Measurements from ENCODE around the gene TMEM69.

GRCh38 chr1:45640293-45640692 is 47.7 kb upstream of the TMEM69 start:
- no peak for TF ChIP-seq TAF1 (conservative IDR thresholded peaks at IDR 0.05)
- TF ChIP-seq, protein P1, sequence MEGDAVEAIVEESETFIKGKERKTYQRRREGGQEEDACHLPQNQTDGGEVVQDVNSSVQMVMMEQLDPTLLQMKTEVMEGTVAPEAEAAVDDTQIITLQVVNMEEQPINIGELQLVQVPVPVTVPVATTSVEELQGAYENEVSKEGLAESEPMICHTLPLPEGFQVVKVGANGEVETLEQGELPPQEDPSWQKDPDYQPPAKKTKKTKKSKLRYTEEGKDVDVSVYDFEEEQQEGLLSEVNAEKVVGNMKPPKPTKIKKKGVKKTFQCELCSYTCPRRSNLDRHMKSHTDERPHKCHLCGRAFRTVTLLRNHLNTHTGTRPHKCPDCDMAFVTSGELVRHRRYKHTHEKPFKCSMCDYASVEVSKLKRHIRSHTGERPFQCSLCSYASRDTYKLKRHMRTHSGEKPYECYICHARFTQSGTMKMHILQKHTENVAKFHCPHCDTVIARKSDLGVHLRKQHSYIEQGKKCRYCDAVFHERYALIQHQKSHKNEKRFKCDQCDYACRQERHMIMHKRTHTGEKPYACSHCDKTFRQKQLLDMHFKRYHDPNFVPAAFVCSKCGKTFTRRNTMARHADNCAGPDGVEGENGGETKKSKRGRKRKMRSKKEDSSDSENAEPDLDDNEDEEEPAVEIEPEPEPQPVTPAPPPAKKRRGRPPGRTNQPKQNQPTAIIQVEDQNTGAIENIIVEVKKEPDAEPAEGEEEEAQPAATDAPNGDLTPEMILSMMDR (IDR thresholded peaks at IDR 0.05; ENCODE audit: low read depth, low read length, missing input control), result no peak
- TF ChIP-seq EGR1 (IDR thresholded peaks at IDR 0.05; ENCODE audit: low read depth in 2 of 2), result no peak
- TF ChIP-seq SP1 (IDR thresholded peaks at IDR 0.05), result no peak
- TF ChIP-seq YY1 (IDR thresholded peaks at IDR 0.05), result no peak
- no peak for TF ChIP-seq HNF4G (IDR thresholded peaks at IDR 0.05)
- no peak for TF ChIP-seq RAD21 (IDR thresholded peaks at IDR 0.05)
- no peak for TF ChIP-seq MAX (IDR thresholded peaks at IDR 0.05)

All from liver (tissue), 3 donors.